Activated CD4-positive, alpha-beta T cell treated with anti-CD3 and anti-CD28 coated beads for 24 hours (primary cell): ENCODE data around the gene DMRTB1.

Source experiments
- DNase-seq, 2 donors: peaks; one replicate each; pipeline ENCODE4 v3.0.0-alpha.2; 2020; ENCODE audit warnings: low read depth in 2 of 2

DMRTB1 gene

GRCh38 chr1:53508056-53508990 lies 49.1 kb downstream of the DMRTB1 start:
- DNase-seq, result no peak

- DNase-seq, result no peak
Measured at GRCh38 chr1:53508991-53509666, 49.9 kb downstream of the DMRTB1 start.

DNA sequence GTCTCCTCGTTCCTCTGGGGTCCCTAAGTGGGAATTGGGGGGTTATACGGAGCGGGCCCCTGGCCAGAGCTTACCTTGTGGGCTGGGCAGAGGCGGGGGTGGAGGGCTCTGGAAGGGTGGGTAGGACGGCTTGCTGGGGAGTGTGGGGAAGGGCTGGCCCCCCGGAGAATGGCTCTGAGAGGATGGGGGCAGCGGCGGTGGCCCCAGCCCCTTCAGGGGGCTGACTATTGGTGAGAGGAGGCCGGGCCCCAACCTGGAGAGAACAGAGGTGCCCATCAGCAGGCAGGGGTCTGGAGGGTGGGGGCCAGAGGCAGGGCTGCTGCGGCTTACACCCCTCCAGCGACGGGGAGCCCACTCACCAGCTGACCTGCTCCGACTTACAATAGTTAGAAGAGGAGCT lies 50.6 kb downstream of the DMRTB1 start:
- DNase-seq, result no peak

DNA sequence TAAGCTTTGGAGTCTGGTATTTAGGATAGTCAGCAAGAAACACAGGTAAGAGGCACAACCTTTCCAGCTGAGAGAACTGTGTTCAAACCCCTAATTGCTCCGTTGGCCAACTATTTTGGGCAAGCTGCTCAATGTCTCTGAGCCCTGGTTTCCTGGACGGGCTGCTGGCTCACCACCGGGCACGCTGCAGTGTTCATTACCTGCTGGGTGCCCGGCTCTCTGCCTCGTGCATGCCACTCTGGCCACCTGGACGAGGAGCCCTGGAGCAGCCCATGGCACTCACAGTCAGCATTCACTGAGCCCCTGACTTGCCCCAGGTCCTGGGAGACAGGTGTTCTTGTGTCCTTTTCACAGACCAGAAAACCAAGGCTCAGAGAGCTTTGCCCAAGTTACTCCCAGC lies 51.0 kb downstream of the DMRTB1 start:
- no peak for DNase-seq

DNA sequence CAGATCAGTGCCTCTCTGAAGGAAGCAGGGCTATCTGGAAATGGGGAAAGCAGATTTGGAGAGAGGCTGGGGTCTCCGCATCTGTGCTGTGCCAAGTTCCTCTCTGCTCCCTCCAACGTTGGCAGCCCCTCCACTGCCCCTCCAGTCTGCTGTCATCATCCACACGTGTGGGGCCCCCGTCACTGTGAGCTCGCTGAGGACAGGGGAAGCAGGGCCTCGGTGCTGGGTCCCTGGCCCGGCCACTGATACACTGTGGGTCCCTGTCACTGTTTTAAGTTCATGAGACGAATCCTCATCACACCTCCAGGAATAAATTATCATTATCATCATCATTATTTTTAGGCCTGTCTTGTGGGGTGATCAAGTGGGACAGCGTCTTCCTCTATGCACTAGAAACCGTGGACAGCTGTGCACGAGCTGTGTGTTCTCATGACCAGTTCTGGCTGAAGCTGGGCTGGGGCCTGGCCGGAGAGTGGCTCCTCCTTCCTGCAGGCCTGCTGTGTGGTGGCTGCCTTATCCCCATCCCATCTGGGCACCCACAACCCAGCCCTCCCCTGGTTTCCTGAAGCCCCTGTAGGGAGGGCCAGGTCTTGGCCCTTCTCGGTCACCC lies 52.2 kb downstream of the DMRTB1 start:
- DNase-seq, result no peak

DNA sequence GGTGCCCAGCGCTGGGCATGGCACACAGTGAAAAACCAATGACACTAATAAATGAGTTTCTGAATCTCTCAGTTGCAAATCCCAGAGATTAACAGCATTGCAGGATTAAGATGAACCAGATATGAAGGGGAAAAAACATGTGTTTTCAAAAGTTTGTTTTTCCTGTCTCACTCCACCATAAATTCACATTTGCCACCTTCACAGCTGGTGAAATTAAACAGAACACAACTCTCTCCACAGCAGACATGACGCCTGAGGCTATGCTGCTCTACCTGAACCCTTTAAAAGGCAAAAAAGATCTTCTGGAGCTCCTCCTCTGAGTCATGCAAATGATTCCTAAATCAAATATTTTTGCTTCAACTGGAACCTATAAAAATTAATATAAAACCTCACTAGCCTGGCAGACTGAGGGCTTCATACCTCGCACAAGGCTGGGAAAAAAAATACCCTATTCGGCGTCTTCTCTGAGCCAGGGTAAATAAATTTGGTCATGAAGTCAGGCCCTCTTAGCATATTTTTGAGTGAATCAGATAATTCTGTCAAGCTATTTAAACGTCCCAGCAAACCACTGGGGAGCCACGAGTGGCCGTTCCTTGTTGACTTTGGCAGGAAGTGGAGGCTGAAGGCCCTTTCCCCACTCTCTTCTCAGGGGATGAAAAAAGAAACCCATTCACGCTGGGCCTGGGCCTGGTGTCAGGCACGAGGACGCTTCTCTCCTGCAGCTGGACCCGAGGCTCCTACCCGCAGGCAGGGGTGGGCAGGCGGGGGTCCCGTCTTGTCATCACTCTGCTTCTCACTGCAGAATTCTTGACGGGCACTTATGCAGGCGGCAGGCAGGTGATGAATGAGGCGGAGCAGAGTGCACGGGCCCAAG lies 53.0 kb downstream of the DMRTB1 start:
- DNase-seq, result no peak

DNA sequence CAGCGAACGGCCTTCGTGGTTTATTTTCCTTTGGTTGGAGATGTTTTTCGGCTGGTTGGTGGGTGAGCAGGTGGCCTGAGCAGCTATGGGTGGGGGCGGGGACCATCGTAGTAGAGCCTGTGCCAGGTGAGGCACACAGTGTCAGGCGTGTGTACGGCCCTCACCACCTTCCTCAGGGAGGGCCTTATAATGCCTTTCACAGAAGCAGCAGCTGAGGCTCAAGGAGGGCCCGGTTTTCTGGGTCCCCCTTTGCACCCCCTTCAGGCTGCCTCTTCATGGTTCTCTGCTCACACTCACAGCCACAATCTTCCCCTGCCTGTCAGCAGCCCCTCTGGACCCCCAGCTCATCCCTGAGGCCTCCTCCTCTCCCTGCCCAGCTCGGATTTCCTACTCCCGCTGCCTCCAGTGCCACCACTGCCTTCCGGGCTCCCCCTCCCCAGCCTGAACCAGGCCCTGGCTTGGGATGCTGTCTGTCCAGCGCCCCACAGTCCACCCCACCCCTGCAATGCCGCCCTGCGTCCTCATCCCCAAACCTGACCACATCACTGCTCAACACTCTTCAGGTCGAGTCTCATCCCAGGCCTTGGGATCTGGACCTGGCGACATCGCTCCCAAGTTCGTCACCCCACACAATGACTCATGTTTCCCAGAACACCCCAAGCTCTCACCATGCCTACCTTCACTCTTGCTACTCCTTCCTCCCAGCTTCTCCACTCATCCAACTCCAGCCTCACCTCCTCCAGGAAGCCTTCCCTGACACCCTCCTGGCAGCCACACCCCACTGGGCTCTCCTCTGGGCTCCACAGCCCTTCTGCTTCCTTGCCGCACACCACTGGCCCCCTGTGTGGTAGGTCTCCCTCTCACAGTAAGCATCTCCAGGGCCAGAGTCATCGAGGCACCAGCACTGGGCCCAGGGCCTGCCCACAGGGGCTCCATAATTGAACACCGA lies 53.9 kb downstream of the DMRTB1 start:
- no peak for DNase-seq

DNA sequence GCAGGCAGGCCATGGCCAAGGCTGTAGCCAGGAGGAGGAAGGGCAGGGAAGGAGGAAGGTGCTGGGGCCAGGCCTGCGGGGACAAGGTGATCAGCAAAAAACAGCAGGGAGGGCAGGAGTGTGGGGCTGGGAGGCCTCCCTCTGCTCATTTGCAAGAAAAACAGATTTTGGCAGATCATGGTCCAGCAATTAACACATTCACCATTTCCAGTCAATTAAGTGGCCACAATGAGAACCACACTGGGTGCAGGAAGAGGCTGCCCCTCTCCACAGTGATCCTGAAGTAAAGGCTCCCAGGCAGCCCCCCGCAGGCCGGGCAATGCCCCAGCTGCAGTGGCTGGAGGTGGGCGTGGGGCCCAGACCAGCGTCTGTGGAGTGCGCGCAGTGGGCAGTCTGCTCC lies 54.6 kb downstream of the DMRTB1 start:
- DNase-seq, result no peak

GRCh38 chr1:53514436-53514835 lies 55.2 kb downstream of the DMRTB1 start:
- DNase-seq, result no peak

DNA sequence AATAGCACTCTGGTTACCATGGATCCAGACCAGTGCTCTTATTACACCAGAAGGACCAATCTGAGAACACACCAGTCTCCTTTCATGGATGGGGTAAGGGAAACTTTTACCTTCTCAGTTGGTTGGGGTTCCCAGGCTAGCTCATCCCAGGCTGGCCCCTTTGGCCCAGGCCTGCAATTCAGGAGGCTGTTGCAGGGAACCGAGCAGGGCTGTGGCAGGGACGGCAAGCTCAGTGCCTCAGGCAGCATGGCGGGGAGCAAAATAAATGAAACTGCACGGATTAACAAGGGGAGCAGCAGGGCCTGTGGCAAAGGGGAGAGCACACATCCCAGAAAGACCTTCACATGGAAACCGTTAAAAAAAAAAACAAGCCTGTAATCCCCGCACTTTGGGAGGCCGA lies 57.0 kb downstream of the DMRTB1 start:
- DNase-seq, result no peak
